ENCODE measurements around the gene TMEM256. TPM values are rescaled to one million over a fixed set of nuclear protein-coding genes. Genes with fewer than 3 reads are reported as not detected.

Gene TMEM256
- total and polyA plus RNA-seq, 9 of the 15 experiments (the other 6 are each of a cell fraction or from before 2014, with no cell fraction given): 43.4 to 177 (median 68.5) TPM

GRCh38 chr17:7423679-7424078, 19.8 kb upstream of the TMEM256 start (continued):
- TF ChIP-seq ZNF318 (IDR thresholded peaks at IDR 0.05; ENCODE audit: borderline replicate concordance in 1 of 2, low read depth in 1 of 2) (no peak), KLF13 (tag; IDR thresholded peaks at IDR 0.05; ENCODE audit: borderline replicate concordance, low read depth) (no peak), ZNF592 (IDR thresholded peaks at IDR 0.05) (no peak), ZBED1 (IDR thresholded peaks at IDR 0.05) (no peak)
